ENCODE data around the gene UBR7.

- no peak for TF ChIP-seq TEAD4 (IDR thresholded peaks at IDR 0.05)
- TF ChIP-seq TCF12 (IDR thresholded peaks at IDR 0.05; ENCODE audit: low read depth): no peak
- no peak for TF ChIP-seq RAD21 (IDR thresholded peaks at IDR 0.05; ENCODE audit: low read depth)
- no peak for TF ChIP-seq NFIC (IDR thresholded peaks at IDR 0.05)
- TF ChIP-seq REST (IDR thresholded peaks at IDR 0.05; ENCODE audit: low read depth): no peak
- no peak for TF ChIP-seq USF1 (IDR thresholded peaks at IDR 0.05)
- no peak for TF ChIP-seq MAX (IDR thresholded peaks at IDR 0.05)
- no peak for TF ChIP-seq TAF1 (IDR thresholded peaks at IDR 0.05; ENCODE audit: low read depth)
- TF ChIP-seq YY1 (IDR thresholded peaks at IDR 0.05; ENCODE audit: low read depth): no peak
- no peak for TF ChIP-seq EGR1 (IDR thresholded peaks at IDR 0.05)
- no peak for TF ChIP-seq EP300 (IDR thresholded peaks at IDR 0.05; ENCODE audit: borderline replicate concordance)
- no peak for TF ChIP-seq CREB1 (IDR thresholded peaks at IDR 0.05; ENCODE audit: low read depth)
These were observed 13.5 kb downstream of the UBR7 start for GRCh38 chr14:93220509-93220908.

All from Ishikawa (cell line).